Vagina (tissue), 2 donors: ENCODE measurements around the gene SCUBE1. TPM values are rescaled to one million over a fixed set of nuclear protein-coding genes. Genes with fewer than 3 reads are reported as not detected.
A peak's percentile ranks its signal among the peaks of the same experiment; 100 is the strongest.

ENCODE experiments used
- DNase-seq, 2 donors: peaks; one replicate each; pipeline ENCODE4 v3.0.0-alpha.2; 2017; ENCODE audit errors: extremely low spot score in 2 of 2
- H3K27ac ChIP-seq: fragments of 200-600 bp; sonication (generic); one replicate; pipeline ENCODE4 v1.5.1; 2019
- H3K27me3 ChIP-seq: fragments of 200-600 bp; sonication (generic); one replicate; pipeline ENCODE4 v1.5.1; 2019
- H3K36me3 ChIP-seq, 2 donors: fragments of 200-600 bp; sonication (generic); one replicate each; pipeline ENCODE4 v1.5.1; 2017 to 2019
- H3K4me1 ChIP-seq: fragments of 200-600 bp; sonication (generic); one replicate; pipeline ENCODE4 v1.5.1; 2019
- H3K4me3 ChIP-seq, 2 donors: fragments of 200-600 bp; sonication (generic); 1 replicate in 1 of 2; 2 replicates in 1 of 2; pipeline ENCODE4 v1.5.1; 2016 to 2019
- H3K9me3 ChIP-seq: fragments of 200-600 bp; sonication (generic); one replicate; pipeline ENCODE4 v1.5.1; 2019
- POLR2A ChIP-seq, 2 donors: fragments of 450-650 bp; IDR thresholded peaks; one replicate each; pipeline ENCODE4 v1.6.1; 2017; ENCODE audit warnings: antibody characterized with exemption in 2 of 2, mild to moderate bottlenecking in 2 of 2, moderate library complexity in 2 of 2
- POLR2AphosphoS5 ChIP-seq, 2 donors: sonication (generic); formaldehyde crosslinking; IDR thresholded peaks; one replicate each; pipeline ENCODE4 v1.9.0; 2017; ENCODE audit warnings: antibody characterized with exemption in 2 of 2, mild to moderate bottlenecking in 2 of 2, low read depth in 1 of 2; ENCODE audit not compliant: insufficient read depth in 1 of 2
- intact Hi-C: fragments of 100-400 bp; cut with DNase I; formaldehyde crosslinking; loops from one replicate; pipeline ENCODE4 v1.15.1; 2023
- total RNA-seq: library from RNA; depleted of rRNA; stranded (reverse); fragments of >200 nt; gene quantifications from one replicate; pipeline ENCODE4 v1.2.3, GENCODE V29; 2016
- TF ChIP-seq, protein P1 (sequence below), 3 experiments: fragments of 450-650 bp in 2 of 3; fragments of 200-600 bp in 1 of 3; sonication (generic) in 1 of 3; IDR thresholded peaks; one replicate each; pipeline ENCODE4 v1.5.1; 2017 to 2019; ENCODE audit warnings: antibody characterized with exemption in 3 of 3, mild to moderate bottlenecking in 2 of 3, moderate library complexity in 2 of 3

The SCUBE1 gene
- total RNA-seq, 1 donor from 2014 or later = 6.9 TPM

DNA sequence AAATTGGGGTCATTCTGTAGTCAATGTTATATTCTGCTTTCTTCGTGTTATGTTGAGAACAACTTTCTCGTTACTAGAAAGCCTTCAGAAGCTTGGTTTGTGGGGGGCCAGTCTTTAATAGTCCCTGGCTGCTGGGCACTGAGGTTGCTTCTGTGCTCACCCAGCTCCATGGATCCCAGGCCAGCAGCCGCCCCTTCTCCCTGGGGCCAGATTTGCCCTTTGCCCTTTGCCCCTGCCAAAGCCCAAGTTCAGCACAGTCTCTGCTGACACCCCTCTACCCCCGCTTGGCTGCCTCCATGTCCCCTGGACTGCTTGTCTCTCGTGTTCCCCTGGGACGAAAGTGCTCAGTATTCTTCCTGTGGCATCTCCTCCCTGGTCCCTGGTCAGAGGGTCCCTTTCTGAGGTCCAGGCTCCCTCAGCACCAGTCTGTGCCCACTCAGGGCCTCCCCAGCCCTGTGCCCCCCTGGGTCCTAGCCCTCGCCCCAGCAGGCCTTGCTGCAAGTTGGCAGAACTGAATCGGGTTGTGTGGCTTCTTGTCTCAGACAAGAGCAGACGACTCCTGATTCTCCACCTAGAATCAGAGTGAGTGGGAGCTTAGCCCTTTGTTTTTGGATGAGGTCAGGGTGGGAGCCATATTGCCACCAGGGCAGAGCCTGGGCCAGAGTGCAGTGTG lies 185.2 kb downstream of the SCUBE1 start:
- Histone ChIP-seq H3K27ac (peak overlapping the region; percentile 41), H3K36me3 (peaks cover 0 to 24% of the 10 kb centered on the region in 2 donors), H3K4me1 (peaks cover 77% of the 10 kb centered on the region), H3K4me3 (no peak overlapping the region), H3K9me3 (no peaks in the 10 kb centered on the region), H3K27me3 (no peaks in the 10 kb centered on the region)
- intact Hi-C loops = no loop called here
- DNase-seq = no peak
- TF ChIP-seq POLR2A (IDR thresholded peaks at IDR 0.05) (no peak), POLR2AphosphoS5 (IDR thresholded peaks at IDR 0.05; ENCODE audit: insufficient read depth in 1 of 2, low read depth in 1 of 2) (no peak)
- TF ChIP-seq, protein P1, sequence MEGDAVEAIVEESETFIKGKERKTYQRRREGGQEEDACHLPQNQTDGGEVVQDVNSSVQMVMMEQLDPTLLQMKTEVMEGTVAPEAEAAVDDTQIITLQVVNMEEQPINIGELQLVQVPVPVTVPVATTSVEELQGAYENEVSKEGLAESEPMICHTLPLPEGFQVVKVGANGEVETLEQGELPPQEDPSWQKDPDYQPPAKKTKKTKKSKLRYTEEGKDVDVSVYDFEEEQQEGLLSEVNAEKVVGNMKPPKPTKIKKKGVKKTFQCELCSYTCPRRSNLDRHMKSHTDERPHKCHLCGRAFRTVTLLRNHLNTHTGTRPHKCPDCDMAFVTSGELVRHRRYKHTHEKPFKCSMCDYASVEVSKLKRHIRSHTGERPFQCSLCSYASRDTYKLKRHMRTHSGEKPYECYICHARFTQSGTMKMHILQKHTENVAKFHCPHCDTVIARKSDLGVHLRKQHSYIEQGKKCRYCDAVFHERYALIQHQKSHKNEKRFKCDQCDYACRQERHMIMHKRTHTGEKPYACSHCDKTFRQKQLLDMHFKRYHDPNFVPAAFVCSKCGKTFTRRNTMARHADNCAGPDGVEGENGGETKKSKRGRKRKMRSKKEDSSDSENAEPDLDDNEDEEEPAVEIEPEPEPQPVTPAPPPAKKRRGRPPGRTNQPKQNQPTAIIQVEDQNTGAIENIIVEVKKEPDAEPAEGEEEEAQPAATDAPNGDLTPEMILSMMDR (IDR thresholded peaks at IDR 0.05) = no peak

DNA sequence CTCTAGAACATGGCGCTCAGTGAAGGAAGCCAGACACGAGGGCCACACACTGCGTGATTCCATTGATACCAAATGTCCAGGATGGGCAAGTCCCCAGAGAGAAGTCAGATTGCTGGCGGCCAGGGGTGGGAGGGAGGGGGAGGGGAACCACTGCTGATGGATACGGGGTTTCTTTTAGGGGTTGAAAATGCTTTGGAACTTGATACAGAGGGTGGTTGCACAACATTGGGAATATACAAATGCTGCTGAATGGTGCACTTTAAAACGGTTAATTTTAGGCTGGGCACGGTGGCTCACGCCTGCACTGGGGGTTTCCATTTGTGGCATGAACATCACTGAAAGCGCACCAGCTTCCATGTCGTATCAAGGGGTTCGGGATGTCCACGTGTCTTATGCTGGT lies 186.8 kb downstream of the SCUBE1 start:
- TF ChIP-seq, protein P1 (IDR thresholded peaks at IDR 0.05) = no peak
- TF ChIP-seq POLR2A (IDR thresholded peaks at IDR 0.05) (no peak), POLR2AphosphoS5 (IDR thresholded peaks at IDR 0.05; ENCODE audit: insufficient read depth in 1 of 2, low read depth in 1 of 2) (no peak)
- no peak for DNase-seq
- intact Hi-C loops = no loop called here
- Histone ChIP-seq H3K4me1 (peaks cover 79% of the 10 kb centered on the region), H3K36me3 (peaks cover 0 to 9% of the 10 kb centered on the region in 2 donors), H3K27ac (peak overlapping the region; percentile 48), H3K4me3 (no peak overlapping the region), H3K9me3 (no peaks in the 10 kb centered on the region), H3K27me3 (no peaks in the 10 kb centered on the region)

DNA sequence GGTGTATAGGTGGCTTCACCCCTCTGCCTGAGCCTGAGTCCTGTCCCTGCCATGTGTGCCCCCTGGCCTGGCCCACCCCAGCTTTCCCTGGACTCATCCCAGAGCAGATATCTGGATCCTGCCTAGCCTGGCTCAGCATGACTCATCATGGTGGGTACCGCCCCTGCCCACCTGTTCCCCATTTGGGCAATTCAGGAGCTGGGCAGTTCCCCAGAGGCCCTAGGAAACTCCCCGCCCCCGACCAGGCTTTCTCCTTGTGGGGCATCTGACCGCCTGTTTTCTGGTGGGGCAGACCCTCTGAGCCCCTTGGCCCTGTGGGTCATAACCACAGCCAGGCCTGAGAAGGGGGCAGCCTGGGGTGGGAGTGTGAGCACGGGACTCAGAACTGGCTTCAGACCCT lies 187.4 kb downstream of the SCUBE1 start:
- Histone ChIP-seq H3K27ac (peak overlapping the region; percentile 48), H3K4me1 (peaks cover 83% of the 10 kb centered on the region), H3K36me3 (peaks cover 0 to 2% of the 10 kb centered on the region in 2 donors), H3K9me3 (no peaks in the 10 kb centered on the region), H3K27me3 (no peaks in the 10 kb centered on the region), H3K4me3 (no peak overlapping the region)
- no peak for DNase-seq
- TF ChIP-seq POLR2A (IDR thresholded peaks at IDR 0.05) (no peak), POLR2AphosphoS5 (IDR thresholded peaks at IDR 0.05; ENCODE audit: insufficient read depth in 1 of 2, low read depth in 1 of 2) (no peak)
- TF ChIP-seq, protein P1 (IDR thresholded peaks at IDR 0.05) = no peak
- intact Hi-C loops = no loop called here

- no peaks in the 10 kb centered on the region for H3K27me3 ChIP-seq
- intact Hi-C loops = no loop called here
- no peaks in the 10 kb centered on the region for H3K9me3 ChIP-seq
- peaks cover 88% of the 10 kb centered on the region for H3K4me1 ChIP-seq
- H3K4me3 ChIP-seq = no peak overlapping the region
- TF ChIP-seq, protein P1 (IDR thresholded peaks at IDR 0.05) = no peak
- TF ChIP-seq POLR2AphosphoS5 (IDR thresholded peaks at IDR 0.05; ENCODE audit: insufficient read depth in 1 of 2, low read depth in 1 of 2) = no peak
- no peak for TF ChIP-seq POLR2A (IDR thresholded peaks at IDR 0.05)
- DNase-seq = no peak
- no peaks in the 10 kb centered on the region for H3K36me3 ChIP-seq
- H3K27ac ChIP-seq = peak overlapping the region; percentile 48
Measured at GRCh38 chr22:43154887-43155536, 188.2 kb downstream of the SCUBE1 start.

- DNase-seq = no peak
- H3K27ac ChIP-seq = peak overlapping the region; percentile 48
- no peaks in the 10 kb centered on the region for H3K9me3 ChIP-seq
- TF ChIP-seq POLR2A (IDR thresholded peaks at IDR 0.05) = no peak
- TF ChIP-seq, protein P1 (IDR thresholded peaks at IDR 0.05) = no peak
- no peak for TF ChIP-seq POLR2AphosphoS5 (IDR thresholded peaks at IDR 0.05; ENCODE audit: insufficient read depth in 1 of 2, low read depth in 1 of 2)
- no peaks in the 10 kb centered on the region for H3K36me3 ChIP-seq
- peak overlapping the region; percentile 12 to 18 for H3K4me3 ChIP-seq
- H3K4me1 ChIP-seq = peaks cover 77% of the 10 kb centered on the region
- intact Hi-C loops = no loop called here
- H3K27me3 ChIP-seq = no peaks in the 10 kb centered on the region
Measured at GRCh38 chr22:43153899-43154298, 189.3 kb downstream of the SCUBE1 start.
